Central memory CD8-positive, alpha-beta T cell (primary cell): ENCODE results near the gene HS3ST4.

Experiments used
- ATAC-seq: fragments of 150-1000 bp; cut with Tn5 transposase; replicated peaks from 2 replicates; pipeline ENCODE4 v1.10.0; 2022; ENCODE audit warnings: mild to moderate bottlenecking, moderate FRiP score, moderate number of reproducible peaks; ENCODE audit not compliant: poor library complexity, severe bottlenecking; ENCODE audit errors: extremely low read depth
- DNase-seq, 2 donors: peaks; one replicate each; pipeline ENCODE4 v3.0.0; 2021; ENCODE audit warnings: low spot score in 2 of 2
- H3K27ac Mint-ChIP-seq: one replicate; pipeline ENCODE4 v1.8.0; 2022; ENCODE audit warnings: low read depth, mild to moderate bottlenecking, moderate library complexity, mixed read lengths
- H3K27me3 Mint-ChIP-seq: one replicate; pipeline ENCODE4 v1.8.0; 2022; ENCODE audit warnings: mixed read lengths
- H3K36me3 Mint-ChIP-seq: one replicate; pipeline ENCODE4 v1.8.0; 2022; ENCODE audit warnings: mild to moderate bottlenecking, moderate library complexity, mixed read lengths; ENCODE audit not compliant: insufficient read depth
- H3K4me1 Mint-ChIP-seq: one replicate; pipeline ENCODE4 v1.8.0; 2022; ENCODE audit warnings: mixed read lengths
- H3K4me3 Mint-ChIP-seq: one replicate; pipeline ENCODE4 v1.8.0; 2022; ENCODE audit warnings: mild to moderate bottlenecking, moderate library complexity, mixed read lengths
- H3K9me3 Mint-ChIP-seq: one replicate; pipeline ENCODE4 v1.8.0; 2022; ENCODE audit warnings: mixed read lengths

HS3ST4 gene

DNA sequence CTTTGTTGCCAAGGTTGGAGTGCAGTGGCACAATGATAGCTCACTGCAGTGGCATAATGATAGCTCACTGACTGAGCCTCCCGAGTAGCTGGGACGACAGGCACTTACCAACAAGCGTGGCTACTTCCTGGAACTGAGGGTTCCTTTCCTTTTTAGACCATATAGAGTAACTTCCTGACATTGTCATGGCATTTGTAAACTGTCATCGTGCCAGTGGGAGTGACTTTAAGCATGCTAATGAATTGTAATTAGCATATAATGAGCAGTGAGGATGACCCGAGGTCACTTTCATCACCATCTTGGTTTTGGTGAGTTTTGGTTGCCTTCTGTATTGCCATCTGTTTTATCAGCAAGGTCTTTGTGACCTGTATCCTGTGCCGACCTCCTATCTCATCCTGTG lies 162.4 kb downstream of the HS3ST4 start:
- Mint-ChIP-seq H3K4me1 (no peaks in the 10 kb centered on the region), H3K4me3 (no peak overlapping the region), H3K27ac (no peak overlapping the region), H3K27me3 (peaks cover 76% of the 10 kb centered on the region), H3K36me3 (peaks cover 2% of the 10 kb centered on the region), H3K9me3 (peaks cover 6% of the 10 kb centered on the region)
- DNase-seq (no peak), ATAC-seq (no peak)

DNA sequence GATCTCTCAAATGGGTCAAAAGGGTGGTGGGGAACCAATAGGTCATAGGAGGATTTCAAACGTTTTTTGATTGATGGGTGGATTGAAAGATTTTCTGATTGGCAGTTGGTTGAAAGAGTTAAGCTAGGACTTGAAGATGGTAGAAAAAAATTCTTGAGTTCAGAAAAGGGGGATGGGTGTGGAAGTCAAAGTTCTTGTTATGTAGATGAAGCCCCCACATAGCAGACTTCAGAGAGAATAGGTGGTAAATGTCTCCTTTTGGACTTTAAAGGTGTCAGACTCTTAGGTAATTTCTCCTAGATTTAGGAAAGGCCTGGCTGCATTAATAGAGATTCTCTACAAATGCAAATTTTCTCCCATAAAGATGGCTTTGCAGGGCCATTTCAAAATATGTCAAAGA lies 163.3 kb downstream of the HS3ST4 start:
- DNase-seq (no peak), ATAC-seq (no peak)
- Mint-ChIP-seq H3K36me3 (peaks cover 2% of the 10 kb centered on the region), H3K27ac (no peak overlapping the region), H3K9me3 (peaks cover 6% of the 10 kb centered on the region), H3K27me3 (peaks cover 83% of the 10 kb centered on the region), H3K4me1 (no peaks in the 10 kb centered on the region), H3K4me3 (no peak overlapping the region)

DNA sequence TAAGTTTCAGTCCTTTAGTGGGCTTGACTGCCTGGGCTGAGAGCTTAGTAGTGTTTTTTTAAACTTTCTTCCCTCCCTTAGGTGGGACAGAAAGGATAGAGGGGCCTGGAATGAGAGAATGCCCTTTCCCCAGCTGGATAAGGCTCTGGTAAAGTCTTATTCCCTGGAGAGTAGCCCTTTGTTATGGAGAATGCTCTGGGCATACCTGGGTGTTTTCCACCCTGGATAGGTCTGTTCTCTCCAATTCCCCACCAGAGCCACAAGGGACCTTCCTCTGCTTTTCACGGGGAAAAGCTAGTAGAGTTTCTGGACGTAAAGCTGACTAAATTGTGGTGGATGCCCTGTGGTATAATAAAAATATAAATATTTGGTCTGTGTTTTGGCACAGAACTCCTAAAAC lies 164.1 kb downstream of the HS3ST4 start:
- H3K4me3 Mint-ChIP-seq = no peak overlapping the region
- peaks cover 83% of the 10 kb centered on the region for H3K27me3 Mint-ChIP-seq
- no peak overlapping the region for H3K27ac Mint-ChIP-seq
- H3K36me3 Mint-ChIP-seq = peaks cover 2% of the 10 kb centered on the region
- DNase-seq = no peak
- no peak for ATAC-seq
- peaks cover 6% of the 10 kb centered on the region for H3K9me3 Mint-ChIP-seq
- H3K4me1 Mint-ChIP-seq = no peaks in the 10 kb centered on the region

DNA sequence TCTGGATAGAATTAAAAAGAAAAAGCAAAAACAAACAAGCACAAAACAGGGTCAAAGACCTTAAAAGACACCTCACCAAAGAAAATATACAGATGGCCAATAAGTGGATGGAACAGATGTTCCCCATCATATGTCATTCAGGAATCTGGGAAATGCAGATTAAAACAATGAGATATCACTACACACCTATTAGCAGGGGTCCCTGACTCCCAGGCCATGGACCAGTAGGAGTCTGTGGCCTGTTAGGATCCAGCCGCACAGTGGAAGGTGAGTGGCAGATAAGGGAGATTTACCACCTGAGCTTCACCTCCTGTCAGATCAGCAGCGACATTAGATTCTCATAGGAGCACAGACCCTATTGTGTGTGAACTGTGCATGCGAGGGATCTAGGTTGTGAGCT lies 167.9 kb downstream of the HS3ST4 start:
- Mint-ChIP-seq H3K9me3 (peaks cover 6% of the 10 kb centered on the region), H3K4me1 (no peaks in the 10 kb centered on the region), H3K4me3 (no peak overlapping the region), H3K36me3 (peaks cover under 1% of the 10 kb centered on the region), H3K27ac (no peak overlapping the region), H3K27me3 (peaks cover 76% of the 10 kb centered on the region)
- DNase-seq = no peak
- ATAC-seq = no peak

DNA sequence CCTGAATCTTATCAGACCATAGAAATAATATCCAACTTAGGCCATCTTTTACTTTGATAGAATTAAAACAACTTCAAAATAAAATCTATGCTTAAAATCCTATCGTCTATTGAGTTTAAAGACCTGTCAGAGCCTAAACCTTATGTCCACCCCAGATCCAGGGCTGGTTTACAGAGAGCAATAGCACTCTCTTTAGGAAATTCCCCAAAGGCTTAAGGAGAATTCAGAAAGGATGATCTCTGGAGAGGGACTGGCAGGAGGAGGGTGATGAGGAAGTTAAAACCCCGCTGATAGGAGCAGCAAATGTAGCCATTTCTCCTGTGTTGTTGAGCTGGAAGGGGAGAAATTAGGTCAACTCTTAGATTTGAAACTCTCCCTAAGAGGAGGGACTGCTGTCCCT lies 175.3 kb downstream of the HS3ST4 start:
- DNase-seq = no peak
- Mint-ChIP-seq H3K9me3 (no peaks in the 10 kb centered on the region), H3K27ac (no peak overlapping the region), H3K27me3 (peaks cover 26% of the 10 kb centered on the region), H3K4me3 (no peak overlapping the region), H3K4me1 (no peaks in the 10 kb centered on the region), H3K36me3 (no peaks in the 10 kb centered on the region)
- ATAC-seq = no peak

DNA sequence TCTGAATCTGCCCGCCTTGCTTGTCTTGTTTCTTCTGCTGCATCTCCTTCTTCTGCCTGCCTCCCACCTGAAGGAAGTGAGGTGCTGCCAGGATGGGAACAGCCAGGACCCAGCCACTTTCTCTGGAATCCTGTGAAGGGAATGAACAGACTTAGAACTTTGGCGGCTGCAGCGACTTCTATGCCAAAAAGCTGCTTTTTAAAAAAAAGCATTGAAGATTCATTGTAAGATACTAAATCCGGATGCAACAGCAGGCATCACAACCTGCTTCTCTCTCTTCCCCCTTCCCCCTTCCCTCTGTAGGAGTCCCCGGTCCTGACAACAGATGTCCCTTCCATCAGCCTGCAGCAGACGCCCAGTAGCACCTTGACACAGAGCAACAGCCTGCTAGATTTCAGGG lies 176.3 kb downstream of the HS3ST4 start:
- peaks cover 4% of the 10 kb centered on the region for H3K9me3 Mint-ChIP-seq

DNA sequence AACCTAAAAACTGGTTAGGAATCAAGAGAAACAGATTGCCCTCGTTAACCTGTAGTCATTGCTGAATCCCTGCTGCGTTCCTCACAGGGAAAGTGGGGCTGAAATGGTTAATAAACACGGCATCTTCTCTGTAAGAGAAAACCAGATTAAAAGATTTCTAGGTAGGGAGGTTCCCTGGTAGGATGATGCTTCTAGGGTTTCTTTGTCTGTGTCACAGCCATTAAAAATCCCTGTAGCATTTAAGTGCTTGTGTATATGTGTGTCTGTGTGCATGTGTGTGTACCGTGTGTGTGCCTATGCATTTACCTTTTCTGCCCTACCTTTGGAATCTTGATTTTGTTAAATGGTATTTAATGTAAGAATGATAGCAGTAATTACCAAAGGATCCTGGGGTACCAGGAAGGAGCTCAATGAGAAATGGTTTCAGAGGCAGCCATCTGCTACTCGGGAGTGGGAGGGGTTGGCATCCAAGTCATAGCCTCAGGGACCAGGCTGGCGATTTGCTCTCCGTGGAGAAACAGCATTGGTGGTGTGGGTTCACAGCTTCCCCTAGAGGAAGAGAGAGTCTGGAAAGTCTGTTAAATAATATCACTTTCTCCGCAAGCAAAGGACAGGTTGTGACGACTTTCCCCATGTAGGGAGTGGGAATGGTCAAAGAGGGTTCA lies 177.1 kb downstream of the HS3ST4 start:
- no peak overlapping the region for H3K4me3 Mint-ChIP-seq
- peaks cover 12% of the 10 kb centered on the region for H3K27me3 Mint-ChIP-seq
- H3K36me3 Mint-ChIP-seq = no peaks in the 10 kb centered on the region
- peaks cover 12% of the 10 kb centered on the region for H3K9me3 Mint-ChIP-seq
- ATAC-seq = no peak
- DNase-seq = no peak
- H3K27ac Mint-ChIP-seq = no peak overlapping the region
- no peaks in the 10 kb centered on the region for H3K4me1 Mint-ChIP-seq

More for the DNA sequence above, 176.3 kb downstream of the HS3ST4 start:
- DNase-seq (no peak), ATAC-seq (no peak)
- H3K36me3 Mint-ChIP-seq = no peaks in the 10 kb centered on the region
- no peaks in the 10 kb centered on the region for H3K4me1 Mint-ChIP-seq
- no peak overlapping the region for H3K4me3 Mint-ChIP-seq
- H3K27me3 Mint-ChIP-seq = peaks cover 19% of the 10 kb centered on the region
- H3K27ac Mint-ChIP-seq = no peak overlapping the region

DNA sequence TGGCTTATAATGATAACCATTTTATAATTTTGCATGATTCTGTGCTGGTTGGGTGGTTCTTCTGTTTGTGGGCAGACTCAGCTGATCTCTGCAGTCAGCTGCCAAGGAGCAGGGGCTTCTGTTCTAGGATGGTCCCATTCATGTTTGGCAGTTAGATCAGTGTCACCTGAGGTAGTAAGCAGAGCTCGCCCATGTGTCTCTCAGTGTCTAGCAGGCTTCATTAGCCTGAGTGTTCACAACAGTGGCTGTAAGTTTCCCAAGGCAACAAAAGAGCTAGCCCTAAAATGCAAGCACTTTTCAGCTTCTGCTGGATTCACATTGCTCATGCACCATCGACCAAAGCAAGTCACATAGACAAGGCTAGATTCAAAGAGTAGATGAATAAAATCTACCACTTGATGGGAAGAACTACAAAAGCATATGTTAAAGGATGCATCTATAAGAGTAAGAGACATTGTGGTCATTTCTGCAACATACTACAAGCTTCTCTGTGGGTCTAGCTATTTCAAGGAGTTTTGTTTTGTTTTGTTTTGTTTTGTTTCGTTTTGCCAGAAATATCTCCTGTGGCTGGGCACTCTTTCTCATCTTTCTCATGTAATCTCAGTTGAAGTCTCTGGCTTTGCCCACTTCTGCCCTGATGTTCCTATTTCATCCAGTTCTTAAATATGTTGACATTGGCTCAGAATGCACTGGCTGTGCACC lies 180.8 kb downstream of the HS3ST4 start:
- peaks cover 18% of the 10 kb centered on the region for H3K9me3 Mint-ChIP-seq
- peaks cover 1% of the 10 kb centered on the region for H3K36me3 Mint-ChIP-seq
- no peak for DNase-seq
- H3K4me1 Mint-ChIP-seq = no peaks in the 10 kb centered on the region
- no peak overlapping the region for H3K27ac Mint-ChIP-seq
- no peak overlapping the region for H3K4me3 Mint-ChIP-seq
- ATAC-seq = no peak
- peaks cover 19% of the 10 kb centered on the region for H3K27me3 Mint-ChIP-seq

DNA sequence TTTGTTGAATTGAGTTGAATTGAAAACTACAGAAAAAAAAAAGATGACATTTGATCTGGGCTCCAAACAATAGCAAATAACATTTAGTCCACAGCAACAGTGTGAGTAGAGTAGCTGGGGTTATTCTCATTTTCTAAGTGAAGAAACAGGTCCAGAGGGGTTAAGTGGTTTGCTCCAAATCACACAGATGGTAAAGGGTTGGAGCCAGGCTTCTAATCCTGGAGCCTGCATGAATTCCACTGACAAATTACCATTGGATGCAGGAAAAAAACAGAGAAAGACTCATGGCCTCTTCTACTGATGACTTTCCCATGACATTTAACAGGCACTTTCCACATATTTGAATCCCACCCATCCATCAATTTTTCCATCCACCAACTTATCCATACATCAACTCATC lies 182.4 kb downstream of the HS3ST4 start:
- Mint-ChIP-seq H3K4me1 (no peaks in the 10 kb centered on the region), H3K4me3 (no peak overlapping the region), H3K36me3 (peaks cover 1% of the 10 kb centered on the region), H3K9me3 (peaks cover 18% of the 10 kb centered on the region), H3K27me3 (peaks cover 10% of the 10 kb centered on the region), H3K27ac (no peak overlapping the region)
- DNase-seq = no peak
- no peak for ATAC-seq

DNA sequence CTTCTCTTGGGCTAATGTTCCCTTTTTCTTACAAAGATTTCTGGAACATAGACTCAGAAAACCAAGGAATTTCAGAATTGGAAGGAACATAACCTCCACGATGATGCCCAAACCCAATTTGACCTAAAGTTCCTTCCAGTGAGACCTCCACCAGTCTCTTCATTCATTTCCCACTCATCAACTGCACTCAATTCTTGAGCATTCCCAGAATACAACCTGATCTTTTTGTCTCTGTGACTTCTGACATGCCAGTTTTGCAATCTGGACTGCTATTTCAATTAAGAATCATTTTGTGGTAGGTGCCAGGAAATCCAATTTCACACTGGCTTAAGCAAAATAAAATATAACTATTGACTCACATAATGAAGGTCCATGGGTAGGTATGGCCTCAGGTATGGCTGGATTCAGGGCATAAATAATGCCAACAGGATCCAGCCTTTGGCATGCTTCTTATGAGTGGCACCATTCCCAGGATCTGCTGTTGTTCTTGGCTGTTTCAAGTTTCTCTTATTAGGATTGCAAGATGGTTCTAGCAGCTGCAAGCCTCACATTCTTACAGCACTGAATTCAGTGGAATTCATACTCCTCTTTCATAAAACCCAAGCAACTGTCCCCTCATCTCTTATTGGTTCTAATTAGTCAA lies 184.3 kb downstream of the HS3ST4 start:
- no peak overlapping the region for H3K4me3 Mint-ChIP-seq
- peaks cover 18% of the 10 kb centered on the region for H3K9me3 Mint-ChIP-seq

DNA sequence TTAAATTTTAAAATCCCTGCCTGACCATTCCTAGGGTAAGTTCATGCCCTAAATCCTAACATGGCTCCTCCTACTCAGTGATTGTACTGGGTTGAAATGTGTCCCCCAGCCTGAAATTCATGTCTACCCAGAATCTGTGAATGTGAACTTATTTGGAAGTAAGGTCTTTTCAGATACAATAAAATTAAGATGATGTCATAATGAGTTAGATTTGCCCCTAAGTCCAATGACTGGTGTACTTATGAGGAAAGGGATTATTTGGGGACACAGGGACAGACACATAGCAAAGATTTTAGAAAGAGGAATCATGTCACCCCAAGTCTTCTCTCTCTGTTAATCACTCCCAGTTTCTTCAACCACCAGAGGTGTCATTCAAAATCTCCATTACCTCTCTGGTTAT lies 185.3 kb downstream of the HS3ST4 start:
- peaks cover 10% of the 10 kb centered on the region for H3K27me3 Mint-ChIP-seq
- H3K36me3 Mint-ChIP-seq = peaks cover 1% of the 10 kb centered on the region
- DNase-seq (no peak), ATAC-seq (no peak)
- no peak overlapping the region for H3K4me3 Mint-ChIP-seq
- H3K4me1 Mint-ChIP-seq = no peaks in the 10 kb centered on the region
- peaks cover 18% of the 10 kb centered on the region for H3K9me3 Mint-ChIP-seq
- no peak overlapping the region for H3K27ac Mint-ChIP-seq

More for the DNA sequence above, 184.3 kb downstream of the HS3ST4 start:
- no peak for DNase-seq
- Mint-ChIP-seq H3K27me3 (peaks cover 10% of the 10 kb centered on the region), H3K36me3 (peaks cover 1% of the 10 kb centered on the region), H3K27ac (no peak overlapping the region), H3K4me1 (no peaks in the 10 kb centered on the region)
- ATAC-seq = no peak

DNA sequence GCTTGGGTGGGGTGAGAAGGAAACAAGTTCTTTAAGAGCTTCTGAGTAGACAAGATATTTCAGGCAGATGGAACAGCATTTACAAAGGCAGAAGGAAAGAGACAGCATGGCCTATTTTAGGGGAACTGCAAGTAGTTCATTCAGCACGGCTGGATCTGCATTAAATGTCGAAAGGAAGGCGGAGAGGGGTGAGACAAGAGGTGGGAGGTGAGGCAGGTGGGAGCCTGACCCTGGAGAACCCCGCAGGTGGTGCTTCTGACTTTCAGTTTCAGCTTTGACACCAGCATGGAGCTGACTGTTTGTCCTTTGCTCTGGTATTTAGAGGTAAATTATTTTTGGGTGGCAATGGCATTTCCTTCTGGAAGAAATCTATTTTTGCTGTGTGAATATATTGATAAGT lies 194.8 kb downstream of the HS3ST4 start:
- peaks cover 26% of the 10 kb centered on the region for H3K27me3 Mint-ChIP-seq
- no peaks in the 10 kb centered on the region for H3K4me1 Mint-ChIP-seq
- no peaks in the 10 kb centered on the region for H3K9me3 Mint-ChIP-seq
- DNase-seq (no peak), ATAC-seq (no peak)
- no peak overlapping the region for H3K4me3 Mint-ChIP-seq
- H3K36me3 Mint-ChIP-seq = no peaks in the 10 kb centered on the region
- H3K27ac Mint-ChIP-seq = no peak overlapping the region

DNA sequence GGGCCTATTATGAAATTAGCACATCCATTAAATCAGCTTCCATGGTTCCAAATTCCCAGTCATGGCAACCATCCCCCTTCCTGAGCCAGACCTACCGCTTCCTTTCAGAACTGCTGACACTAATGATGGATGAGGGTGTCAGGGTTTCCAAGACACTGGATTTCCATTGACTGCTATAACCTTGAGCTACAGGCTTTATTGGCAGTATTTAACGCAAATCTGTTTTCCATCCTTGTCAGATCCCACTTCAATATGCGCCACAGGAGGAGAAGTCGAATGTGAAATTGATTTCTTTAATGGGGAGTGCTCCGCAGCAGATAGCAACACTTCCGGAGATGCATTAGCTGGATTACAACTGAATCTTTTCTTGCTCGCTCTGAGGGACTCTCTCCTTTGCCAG lies 197.1 kb downstream of the HS3ST4 start:
- DNase-seq = no peak
- Mint-ChIP-seq H3K4me3 (no peak overlapping the region), H3K27ac (no peak overlapping the region), H3K36me3 (no peaks in the 10 kb centered on the region), H3K9me3 (no peaks in the 10 kb centered on the region), H3K4me1 (no peaks in the 10 kb centered on the region), H3K27me3 (peaks cover 26% of the 10 kb centered on the region)
- no peak for ATAC-seq
